HG02943 (cell line): ENCODE results near the gene DLX2.

Experiments
- ATAC-seq: cut with Tn5 transposase; IDR thresholded peaks from one replicate; pipeline ENCODE4 v1.9.1; 2021; ENCODE audit warnings: mild to moderate bottlenecking, low read depth, moderate library complexity; ENCODE audit not compliant: unreplicated experiment

The DLX2 gene

GRCh38 chr2:172094294-172095145, 8.2 kb downstream of the DLX2 start:
- ATAC-seq: no peak

GRCh38 chr2:172093416-172094293, 9.0 kb downstream of the DLX2 start:
- ATAC-seq: no peak

- no peak for ATAC-seq
These were observed 9.8 kb downstream of the DLX2 start for GRCh38 chr2:172092716-172093415.

- no peak for ATAC-seq
These were observed 10.7 kb downstream of the DLX2 start for GRCh38 chr2:172091761-172092566.

- no peak for ATAC-seq
These were observed 11.6 kb downstream of the DLX2 start for GRCh38 chr2:172091000-172091641.

- no peak for ATAC-seq
These were observed 12.4 kb downstream of the DLX2 start for GRCh38 chr2:172090044-172090961.

GRCh38 chr2:172089633-172090032, 13.1 kb downstream of the DLX2 start:
- ATAC-seq: no peak

- ATAC-seq: no peak
These were observed 13.6 kb downstream of the DLX2 start for GRCh38 chr2:172089005-172089504.

- no peak for ATAC-seq
These were observed 14.3 kb downstream of the DLX2 start for GRCh38 chr2:172088245-172089004.

GRCh38 chr2:172087780-172088244, 14.9 kb downstream of the DLX2 start:
- ATAC-seq: no peak

- ATAC-seq: no peak
These were observed 15.4 kb downstream of the DLX2 start for GRCh38 chr2:172087207-172087779.

- ATAC-seq: no peak
These were observed 16.2 kb downstream of the DLX2 start for GRCh38 chr2:172086241-172087206.

- ATAC-seq: peak; percentile 12
These were observed 17.1 kb downstream of the DLX2 start, which contains the start of gene DLX1 for GRCh38 chr2:172085460-172086159. Gene DLX1 (plus strand): TSS chr2:172085507. CDS start chr2:172085678, 171 bp downstream.

- peak; percentile 78 for ATAC-seq
These were observed 17.8 kb downstream of the DLX2 start for GRCh38 chr2:172084645-172085459.

- no peak for ATAC-seq
These were observed 18.4 kb downstream of the DLX2 start for GRCh38 chr2:172084395-172084644.
